B cell (primary cell): ENCODE results near the gene ADD3. TPM values are rescaled to one million over a fixed set of nuclear protein-coding genes. Genes with fewer than 3 reads are reported as not detected.

Source experiments
- ATAC-seq: fragments of 200-7000 bp; cut with Tn5 transposase; one replicate; pipeline ENCODE4 v1.10.0; 2021; ENCODE audit warnings: low read depth, mild to moderate bottlenecking, moderate number of reproducible peaks, moderate library complexity
- CTCF ChIA-PET: fragments of 350-600 bp; sonication (Branson Sonifier 250); formaldehyde crosslinking; loops from one replicate; lab custom pipeline; 2021; ENCODE audit warnings: antibody characterized with exemption, inconsistent platforms; lab: Charles Lee
- POLR2A ChIA-PET: fragments of 350-600 bp; sonication (Branson Sonifier 250); formaldehyde crosslinking; loops from one replicate; lab custom pipeline; 2021; ENCODE audit warnings: antibody characterized with exemption; lab: Charles Lee
- DNase-seq: peaks from one replicate; pipeline ENCODE4 v3.0.0; 2013
- H2AFZ ChIP-seq: 2 replicates; pipeline ENCODE4 v1.6.1; 2012; ENCODE audit warnings: mild to moderate bottlenecking, low read depth, low read length; ENCODE audit not compliant: insufficient read depth, poor library complexity, severe bottlenecking
- H3K27ac ChIP-seq, 2 donors: 1 replicate in 1 of 2; 2 replicates in 1 of 2; pipeline ENCODE4 v1.5.1; 2012 to 2013; ENCODE audit warnings: low read length in 2 of 2, mild to moderate bottlenecking in 2 of 2, moderate library complexity in 1 of 2
- H3K27me3 ChIP-seq, 4 experiments: fragments of 200-600 bp in 1 of 4; sonication (generic) in 1 of 4; replicated peaks in 1 of 4; 1 replicate in 2 of 4; 2 replicates in 2 of 4; pipeline versions ENCODE4 v1.6.1 to v1.7.0; 2013 to 2016; ENCODE audit warnings: low read length in 3 of 4, mild to moderate bottlenecking in 2 of 4, mixed read lengths in 1 of 4, moderate library complexity in 1 of 4; ENCODE audit not compliant: insufficient read depth in 4 of 4, control insufficient read depth in 3 of 4; ENCODE audit errors: control extremely low read depth in 1 of 4
- H3K36me3 ChIP-seq, 2 experiments: replicated peaks in 1 of 2; 1 replicate in 1 of 2; 2 replicates in 1 of 2; pipeline versions ENCODE4 v1.6.1 to v1.7.1; 2013; ENCODE audit warnings: low read length in 1 of 2; ENCODE audit not compliant: insufficient read depth in 2 of 2, control insufficient read depth in 1 of 2; ENCODE audit errors: control extremely low read depth in 1 of 2, extremely low read depth in 1 of 2
- H3K4me1 ChIP-seq, 2 donors: fragments of 200-600 bp in 1 of 2; sonication (generic) in 1 of 2; 1 replicate in 1 of 2; 2 replicates in 1 of 2; pipeline versions ENCODE4 v1.5.1 to v1.6.1; 2013 to 2017; ENCODE audit warnings: low read length in 2 of 2; ENCODE audit not compliant: control insufficient read depth in 2 of 2, insufficient read depth in 2 of 2
- H3K4me2 ChIP-seq: replicated peaks from 2 replicates; pipeline ENCODE3; 2012; ENCODE audit warnings: mild to moderate bottlenecking, low read depth, low read length; ENCODE audit not compliant: poor library complexity, severe bottlenecking
- H3K4me3 ChIP-seq, 5 experiments: fragments of 200-600 bp in 1 of 5; sonication (generic) in 1 of 5; 1 replicate in 3 of 5; 2 replicates in 2 of 5; pipeline versions ENCODE4 v1.5.1 to v1.7.0; 2011 to 2016; ENCODE audit warnings: low read length in 4 of 5, mild to moderate bottlenecking in 4 of 5, low read depth in 2 of 5, control low read depth in 1 of 5, moderate library complexity in 1 of 5; ENCODE audit not compliant: insufficient read depth in 1 of 5; ENCODE audit errors: control extremely low read depth in 1 of 5, extremely low read depth in 1 of 5
- H3K79me2 ChIP-seq: fragments of 200-600 bp; sonication (generic); one replicate; pipeline ENCODE4 v1.6.0; 2016; ENCODE audit warnings: low read length; ENCODE audit not compliant: control insufficient read depth, insufficient read depth
- H3K9ac ChIP-seq: fragments of 200-600 bp; sonication (generic); 2 replicates; pipeline ENCODE4 v1.6.1; 2017; ENCODE audit warnings: mild to moderate bottlenecking, low read length, moderate library complexity
- H3K9me3 ChIP-seq, 3 donors: one replicate each; pipeline versions ENCODE4 v1.6.1 to v1.7.1; 2013; ENCODE audit warnings: low read length in 2 of 3; ENCODE audit not compliant: control insufficient read depth in 2 of 3, insufficient read depth in 1 of 3; ENCODE audit errors: control extremely low read depth in 1 of 3
- H4K20me1 ChIP-seq: 2 replicates; pipeline ENCODE4 v1.6.0; 2012; ENCODE audit warnings: mild to moderate bottlenecking, low read length; ENCODE audit not compliant: insufficient read depth, control insufficient read depth, poor library complexity, severe bottlenecking
- H3K27ac Mint-ChIP-seq: one replicate; pipeline ENCODE4 v1.8.0; 2021; ENCODE audit warnings: mixed read lengths
- H3K27me3 Mint-ChIP-seq: one replicate; pipeline ENCODE4 v1.8.0; 2021; ENCODE audit warnings: mixed read lengths
- H3K4me1 Mint-ChIP-seq: one replicate; pipeline ENCODE4 v1.8.0; 2021; ENCODE audit warnings: mixed read lengths
- H3K4me3 Mint-ChIP-seq: one replicate; pipeline ENCODE4 v1.8.0; 2021; ENCODE audit warnings: mixed read lengths
- H3K9me3 Mint-ChIP-seq: one replicate; pipeline ENCODE4 v1.8.0; 2022; ENCODE audit warnings: mixed read lengths; ENCODE audit not compliant: insufficient read depth
- CTCF ChIP-seq: fragments of 200-600 bp; IDR thresholded peaks from one replicate; pipeline ENCODE4 v1.8.0; 2022; ENCODE audit warnings: antibody characterized with exemption, mild to moderate bottlenecking
- EZH2 ChIP-seq: IDR thresholded peaks from 2 replicates; pipeline ENCODE4 v1.6.1; 2012; ENCODE audit warnings: borderline replicate concordance, low read depth, mild to moderate bottlenecking, moderate library complexity, low read length; ENCODE audit not compliant: insufficient read depth, poor library complexity, severe bottlenecking
- WGBS: methylation state at CpG from one replicate; pipeline ENCODE4 v1.1.5; 2013; ENCODE audit warnings: missing lambda C conversion rate; ENCODE audit not compliant: insufficient coverage; 5-methylcytosine and 5-hydroxymethylcytosine counted together
- intact Hi-C: fragments of 100-400 bp; cut with micrococcal nuclease; formaldehyde crosslinking; loops from one replicate; pipeline ENCODE4 v1.10.0; 2022
- polyA plus RNA-seq: library from polyadenylated mRNA; depleted of rRNA; stranded (reverse); fragments of >200 nt; gene quantifications from 2 replicates; pipeline ENCODE4 v1.2.3, GENCODE V29; 2012
- total RNA-seq, 2 donors: library from RNA; stranded (reverse); fragments of 120-200 nt in 1 of 2; gene quantifications; 1 replicate in 1 of 2; 2 replicates in 1 of 2; pipeline versions ENCODE4 v1.2.3 to v1.2.4, GENCODE V29; 2013 to 2022

ADD3 gene
- total and polyA plus RNA-seq, 2 donors (not counting 1 experiment from before 2014, with no cell fraction given), result 156 to 185 TPM

DNA sequence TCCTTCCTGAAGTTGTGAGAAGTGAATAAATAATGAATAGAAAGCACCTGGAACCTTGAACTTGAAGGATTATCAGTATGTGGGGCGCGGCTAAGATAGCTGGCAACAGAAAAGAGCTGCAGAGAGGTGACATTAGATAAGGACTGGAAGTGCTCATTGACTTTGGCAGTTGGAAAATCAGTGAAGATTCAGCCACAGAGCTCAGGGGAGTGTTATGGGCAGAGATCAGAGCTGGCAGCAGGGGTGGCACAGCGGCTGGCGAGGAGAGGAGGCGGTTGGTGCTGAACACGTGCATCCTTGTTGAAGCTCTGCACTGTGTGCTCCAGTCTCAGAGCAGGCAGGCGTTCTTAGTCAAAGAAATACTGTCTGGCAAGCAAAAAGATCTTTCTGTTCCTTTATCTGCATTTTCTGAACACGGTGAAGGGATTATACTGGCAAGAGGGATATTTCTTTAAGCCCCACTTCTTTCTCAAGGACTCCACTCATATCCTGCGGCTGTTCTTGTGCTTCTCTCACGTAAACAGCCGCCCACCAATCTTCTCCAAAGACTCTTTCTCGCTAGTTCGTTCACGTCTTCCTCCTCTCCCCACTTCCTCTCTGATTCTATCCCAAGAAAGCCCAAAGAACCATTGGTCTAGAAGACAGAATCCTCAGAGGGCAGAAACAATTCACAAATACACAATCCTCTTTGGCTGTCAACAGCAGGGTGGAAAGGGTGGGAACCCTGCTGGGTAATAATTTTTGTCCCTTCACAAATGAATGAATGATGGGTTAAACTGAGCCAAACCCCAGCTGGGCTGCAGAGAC lies 38.6 kb upstream of the ADD3 start:
- Histone ChIP-seq H3K79me2 (no peaks in the 10 kb centered on the region), H3K4me2 (no peak overlapping the region), H3K4me1 (no peaks in the 10 kb centered on the region), H2AFZ (no peak overlapping the region), H4K20me1 (no peaks in the 10 kb centered on the region), H3K9ac (no peak overlapping the region), H3K4me3 (no peak overlapping the region), H3K36me3 (no peaks in the 10 kb centered on the region), H3K27me3 (peaks cover 0 to 5% (median 0%) of the 10 kb centered on the region in 4 experiments), H3K9me3 (no peaks in the 10 kb centered on the region), H3K27ac (no peak overlapping the region)
- H3K4me3 Mint-ChIP-seq, result no peak overlapping the region
- H3K27ac Mint-ChIP-seq, result no peak overlapping the region
- WGBS, result 93% methylated on average over 12 of the region's 14 CpGs
- H3K27me3 Mint-ChIP-seq, result no peaks in the 10 kb centered on the region
- CTCF ChIA-PET, result interaction anchor here (1.6 kb wide), 1 partner anchor 9 kb away, joined by 13 read pairs; no protein-coding TSS in a partner anchor
- H3K4me1 Mint-ChIP-seq, result no peaks in the 10 kb centered on the region
- no peak for TF ChIP-seq CTCF
- no peak for TF ChIP-seq EZH2
- no peak for DNase-seq
- POLR2A ChIA-PET, result no interaction called here
- no peaks in the 10 kb centered on the region for H3K9me3 Mint-ChIP-seq
- intact Hi-C loops, result no loop called here
- ATAC-seq, result no peak

GRCh38 chr10:109969760-109970346 lies 37.9 kb upstream of the ADD3 start:
- H3K79me2 ChIP-seq, result no peaks in the 10 kb centered on the region
- 95% methylated on average over 7 of the region's 8 CpGs for WGBS
- TF ChIP-seq EZH2, result no peak
- no peak for TF ChIP-seq CTCF
- H3K4me1 ChIP-seq, result no peaks in the 10 kb centered on the region
- no peaks in the 10 kb centered on the region for H3K36me3 ChIP-seq
- no peak overlapping the region for H3K4me3 ChIP-seq
- H4K20me1 ChIP-seq, result no peaks in the 10 kb centered on the region
- no peak overlapping the region for H3K9ac ChIP-seq
- CTCF ChIA-PET, result no interaction called here
- H3K27me3 ChIP-seq, result peaks cover 0 to 5% (median 0%) of the 10 kb centered on the region in 4 experiments
- H3K27me3 Mint-ChIP-seq, result no peaks in the 10 kb centered on the region
- H3K4me3 Mint-ChIP-seq, result no peak overlapping the region
- no peak overlapping the region for H3K27ac Mint-ChIP-seq
- no peak overlapping the region for H2AFZ ChIP-seq
- H3K9me3 Mint-ChIP-seq, result no peaks in the 10 kb centered on the region
- H3K4me2 ChIP-seq, result no peak overlapping the region
- H3K9me3 ChIP-seq, result no peaks in the 10 kb centered on the region
- intact Hi-C loops, result no loop called here
- ATAC-seq (no peak), DNase-seq (no peak)
- H3K4me1 Mint-ChIP-seq, result no peaks in the 10 kb centered on the region
- no peak overlapping the region for H3K27ac ChIP-seq
- POLR2A ChIA-PET, result no interaction called here
